Left renal pelvis (tissue), 4 donors: ENCODE results near the gene CD81. TPM values are rescaled to one million over a fixed set of nuclear protein-coding genes. Genes with fewer than 3 reads are reported as not detected.

Experiments
- polyA plus RNA-seq, 4 donors: library from polyadenylated mRNA; unstranded; fragments of 120-200 nt; gene quantifications; one replicate each; pipeline ENCODE4 v1.2.1, GENCODE V29; 2013; ENCODE audit not compliant: insufficient read length in 4 of 4

CD81 gene
- polyA plus RNA-seq, 4 donors, result 571 to 870 (median 604) TPM

Other genes with a start within 250 kb of the CD81 start
- 1,000 to 10,000 TPM in 2 of 4 donors, 100 to 1,000 TPM in 2; 831 to 2,421 (median 992) TPM for gene IGF2, start 237.9 kb upstream of the CD81 start, polyA plus RNA-seq
- gene INS, start 216.1 kb upstream of the CD81 start, polyA plus RNA-seq, result not detected
- 1 to 10 TPM in 2 of 4 donors, under 1 TPM in 2; 0.83 to 2.7 (median 1.1) TPM for gene TH, start 205.5 kb upstream of the CD81 start, polyA plus RNA-seq
- gene ASCL2, start 106.7 kb upstream of the CD81 start, polyA plus RNA-seq, result 1 to 10 TPM in 3 of 4 donors, under 1 TPM in 1; 0.29 to 4.7 (median 2.0) TPM
- 1 to 10 TPM in 2 of 4 donors, under 1 TPM in 2; 0.34 to 1.3 (median 0.80) TPM for gene C11orf21, start 75.4 kb upstream of the CD81 start, polyA plus RNA-seq
- 1 to 10 TPM; 1.3 to 6.0 (median 2.6) TPM for gene TSPAN32, start 75.3 kb upstream of the CD81 start, polyA plus RNA-seq
- 10 to 100 TPM; 33.7 to 49.7 (median 37.4) TPM for gene TSSC4, start 23.4 kb downstream of the CD81 start, polyA plus RNA-seq
- gene TRPM5, start 67.2 kb downstream of the CD81 start, polyA plus RNA-seq, result 1 to 10 TPM in 3 of 4 donors, under 1 TPM in 1; 0.61 to 5.6 (median 2.4) TPM
- 10 to 100 TPM in 2 of 4 donors, 1 to 10 TPM in 2; 2.3 to 13.0 (median 10.0) TPM for gene KCNQ1, start 67.7 kb downstream of the CD81 start, polyA plus RNA-seq